NCI-H2107 treated with DMSO at 0.1 percent for 48 hours (cell line): ENCODE measurements around the gene DMAC1.

Experiments used
- DNase-seq: peaks from one replicate; lab custom pipeline; 2025; ENCODE audit not compliant: unreplicated experiment; lab: John Stamatoyannopoulos, UW

The DMAC1 gene

GRCh38 chr9:7799234-7799943, at the start of gene DMAC1:
Gene DMAC1 (minus strand): TSS chr9:7799778. CDS start chr9:7799734, 44 bp downstream.
- DNase-seq = peak; percentile 58

- no peak for DNase-seq
Observed at GRCh38 chr9:7849362-7849761, 49.8 kb upstream of the DMAC1 start.

- no peak for DNase-seq
Observed at GRCh38 chr9:7848498-7848897, 48.9 kb upstream of the DMAC1 start.

GRCh38 chr9:7844242-7844641, 44.7 kb upstream of the DMAC1 start:
- no peak for DNase-seq

GRCh38 chr9:7841831-7842230, 42.3 kb upstream of the DMAC1 start:
- DNase-seq = no peak

GRCh38 chr9:7834531-7834930, 35.0 kb upstream of the DMAC1 start:
- no peak for DNase-seq

- DNase-seq = no peak
Observed at GRCh38 chr9:7828334-7828733, 28.8 kb upstream of the DMAC1 start.

GRCh38 chr9:7827792-7828191, 28.2 kb upstream of the DMAC1 start:
- no peak for DNase-seq

- no peak for DNase-seq
Observed at GRCh38 chr9:7827056-7827455, 27.5 kb upstream of the DMAC1 start.

- no peak for DNase-seq
Observed at GRCh38 chr9:7823651-7824050, 24.1 kb upstream of the DMAC1 start.

GRCh38 chr9:7819984-7820383, 20.4 kb upstream of the DMAC1 start:
- no peak for DNase-seq

GRCh38 chr9:7816021-7816420, 16.4 kb upstream of the DMAC1 start:
- no peak for DNase-seq

- no peak for DNase-seq
Observed at GRCh38 chr9:7813030-7813429, 13.5 kb upstream of the DMAC1 start.

GRCh38 chr9:7811677-7812076, 12.1 kb upstream of the DMAC1 start:
- DNase-seq = peak; percentile 62

GRCh38 chr9:7802666-7803065, 3.1 kb upstream of the DMAC1 start:
- DNase-seq = no peak

GRCh38 chr9:7799944-7800285, 337 bp upstream of the DMAC1 start:
- no peak for DNase-seq

- no peak for DNase-seq
Observed at GRCh38 chr9:7794196-7794595, 5.4 kb downstream of the DMAC1 start.

GRCh38 chr9:7791394-7791793, 8.2 kb downstream of the DMAC1 start:
- no peak for DNase-seq

GRCh38 chr9:7790819-7791182, 8.8 kb downstream of the DMAC1 start:
- no peak for DNase-seq

GRCh38 chr9:7790022-7790818, 9.4 kb downstream of the DMAC1 start:
- no peak for DNase-seq

- no peak for DNase-seq
Observed at GRCh38 chr9:7788772-7789171, 10.8 kb downstream of the DMAC1 start.

- DNase-seq = no peak
Observed at GRCh38 chr9:7785813-7786212, 13.8 kb downstream of the DMAC1 start.

- no peak for DNase-seq
Observed at GRCh38 chr9:7784472-7784871, 15.1 kb downstream of the DMAC1 start.
